ENCODE measurements around the gene SULT4A1.

DNA sequence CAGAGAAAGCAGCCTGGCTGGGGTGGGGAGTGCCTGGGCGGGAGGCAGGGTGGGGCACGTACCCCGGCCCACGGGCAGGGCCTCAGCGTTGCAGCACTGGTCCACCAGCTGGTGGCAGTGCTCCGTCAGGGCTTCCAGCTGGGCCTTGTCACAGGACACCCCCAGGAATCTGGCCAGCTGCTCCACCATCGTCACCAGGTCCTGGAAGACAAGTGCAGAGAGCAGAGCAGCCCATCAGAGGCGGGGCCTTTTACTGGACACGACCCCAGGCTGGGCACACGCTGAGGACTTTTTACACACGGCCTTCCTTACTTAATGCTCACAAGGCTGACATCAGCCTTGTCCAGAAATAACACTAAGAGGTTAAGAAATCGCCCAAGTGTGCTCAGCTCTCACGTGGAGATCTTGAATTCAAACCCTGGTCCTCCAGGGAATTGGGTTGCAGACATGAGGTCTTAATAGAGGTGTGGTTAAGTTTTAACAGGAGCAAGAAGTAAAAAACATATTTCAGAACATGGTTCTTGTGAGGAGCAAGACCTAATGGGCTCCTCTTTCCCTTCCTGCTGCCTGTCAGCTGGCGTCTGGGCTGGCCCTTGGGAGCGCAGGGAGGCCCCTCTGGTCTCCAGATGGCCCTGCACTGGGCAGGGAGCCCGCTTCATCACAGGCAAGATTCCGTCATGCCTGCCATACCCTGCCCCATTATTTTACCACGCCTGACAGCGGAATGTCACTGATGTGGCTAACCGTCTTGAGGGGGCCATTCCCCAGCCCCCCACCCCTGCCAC, 33.1 kb downstream of the SULT4A1 start:
- no peak for TF ChIP-seq CREB1 (IDR thresholded peaks at IDR 0.05)
- TF ChIP-seq, protein P1, sequence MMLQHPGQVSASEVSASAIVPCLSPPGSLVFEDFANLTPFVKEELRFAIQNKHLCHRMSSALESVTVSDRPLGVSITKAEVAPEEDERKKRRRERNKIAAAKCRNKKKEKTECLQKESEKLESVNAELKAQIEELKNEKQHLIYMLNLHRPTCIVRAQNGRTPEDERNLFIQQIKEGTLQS (IDR thresholded peaks at IDR 0.05; ENCODE audit: insufficient read depth, low read depth, low read length): no peak
- no peak for TF ChIP-seq TAF1 (IDR thresholded peaks at IDR 0.05; ENCODE audit: low read depth, low read length)
- TF ChIP-seq GTF2F1 (IDR thresholded peaks at IDR 0.05; ENCODE audit: borderline replicate concordance, low read depth, low read length): no peak
- TF ChIP-seq RXRA (IDR thresholded peaks at IDR 0.05; ENCODE audit: insufficient read depth, low read depth, low read length): no peak
